Globus pallidus (tissue), 1 donor: ENCODE measurements around the gene SLC7A6.

Source experiments
- DNase-seq: peaks from one replicate; pipeline ENCODE4 v3.0.0-alpha.2; 2015; ENCODE audit warnings: low spot score

SLC7A6 gene

DNA sequence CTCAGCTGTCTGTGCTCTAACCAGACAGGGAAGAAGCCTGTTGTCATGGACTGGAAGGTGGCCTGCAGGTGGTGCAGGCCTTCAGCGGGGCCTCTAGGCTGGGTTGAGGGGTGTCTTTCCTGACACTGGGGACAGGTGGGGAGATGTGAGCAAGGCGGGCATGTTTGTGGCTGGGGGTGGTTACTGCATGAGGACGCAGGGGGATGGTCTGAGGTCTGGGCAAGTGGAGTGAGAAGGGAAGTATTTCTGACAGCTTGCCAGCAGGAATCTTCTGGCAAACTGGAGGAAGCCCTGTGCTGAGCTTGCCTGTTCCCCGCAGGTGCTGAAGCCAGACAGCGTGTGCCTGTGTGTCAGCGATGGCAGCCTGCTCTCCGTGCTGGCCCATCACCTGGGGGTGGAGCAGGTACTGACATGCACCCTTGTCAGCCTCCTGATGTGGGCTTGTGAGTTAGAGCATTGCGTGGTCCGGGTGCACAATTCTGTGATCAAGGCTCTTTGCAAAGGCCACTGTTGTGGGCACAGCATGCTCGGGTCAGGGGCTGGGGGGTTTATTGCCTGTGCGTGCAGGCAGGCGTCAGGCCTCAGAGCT lies 82.7 kb downstream of the SLC7A6 start:
- no peak for DNase-seq

DNA sequence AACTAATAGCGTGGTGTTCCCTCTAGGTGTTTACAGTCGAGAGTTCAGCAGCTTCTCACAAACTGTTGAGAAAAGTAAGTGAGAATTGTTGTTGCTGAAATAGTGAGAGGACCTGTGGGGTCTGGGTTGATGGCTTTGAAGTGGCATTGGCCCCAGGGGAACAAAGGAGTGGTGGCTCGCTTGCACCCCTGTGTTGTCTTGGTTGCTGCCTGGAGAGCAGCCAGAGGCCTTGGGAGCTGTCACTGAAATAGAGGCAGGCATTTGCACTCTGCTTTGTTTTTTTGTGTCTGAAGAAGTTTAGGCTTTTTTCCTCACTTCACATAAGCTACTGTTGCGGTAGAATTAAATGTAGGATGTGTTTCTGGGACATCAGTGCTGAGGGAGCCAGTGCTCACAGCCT lies 83.3 kb downstream of the SLC7A6 start:
- no peak for DNase-seq

DNA sequence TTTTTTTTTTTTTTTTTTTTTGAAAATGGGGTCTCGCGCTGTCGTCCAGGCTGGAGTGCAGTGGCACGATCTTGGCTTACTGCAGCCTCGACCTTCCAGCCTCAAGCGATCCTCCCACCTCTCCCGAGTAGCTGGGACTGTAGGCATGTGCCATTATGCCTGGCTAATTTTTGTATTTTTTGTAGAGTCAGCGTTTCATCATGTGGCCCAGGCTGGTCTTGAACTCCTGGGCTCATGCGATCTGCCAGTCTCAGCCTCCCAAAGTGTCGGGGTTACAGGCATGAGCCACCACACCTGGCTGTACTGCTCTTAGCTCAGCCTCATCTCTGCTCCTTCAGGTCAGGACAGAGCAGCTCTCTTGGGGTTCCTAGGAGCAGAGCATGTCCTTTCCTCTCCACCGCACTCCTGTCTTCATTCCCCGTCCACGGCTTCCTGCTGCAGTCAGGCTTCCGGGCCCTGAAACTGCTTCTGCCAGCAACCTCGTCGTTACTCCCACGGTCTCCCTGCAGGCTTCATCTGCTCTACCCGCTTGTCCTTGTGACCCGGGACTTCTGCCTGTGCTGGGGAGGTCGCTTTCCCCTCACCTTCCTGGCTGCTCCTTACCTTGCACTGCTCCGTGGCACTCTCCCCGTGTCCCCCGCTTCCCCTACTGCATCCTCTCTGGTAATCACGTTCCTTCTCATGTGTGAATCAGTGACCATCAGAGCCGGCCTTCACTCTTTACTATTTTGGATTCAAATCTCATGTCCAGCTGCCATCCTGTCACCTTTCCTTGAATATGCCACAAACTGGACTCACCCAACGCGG lies 84.5 kb downstream of the SLC7A6 start:
- no peak for DNase-seq

DNA sequence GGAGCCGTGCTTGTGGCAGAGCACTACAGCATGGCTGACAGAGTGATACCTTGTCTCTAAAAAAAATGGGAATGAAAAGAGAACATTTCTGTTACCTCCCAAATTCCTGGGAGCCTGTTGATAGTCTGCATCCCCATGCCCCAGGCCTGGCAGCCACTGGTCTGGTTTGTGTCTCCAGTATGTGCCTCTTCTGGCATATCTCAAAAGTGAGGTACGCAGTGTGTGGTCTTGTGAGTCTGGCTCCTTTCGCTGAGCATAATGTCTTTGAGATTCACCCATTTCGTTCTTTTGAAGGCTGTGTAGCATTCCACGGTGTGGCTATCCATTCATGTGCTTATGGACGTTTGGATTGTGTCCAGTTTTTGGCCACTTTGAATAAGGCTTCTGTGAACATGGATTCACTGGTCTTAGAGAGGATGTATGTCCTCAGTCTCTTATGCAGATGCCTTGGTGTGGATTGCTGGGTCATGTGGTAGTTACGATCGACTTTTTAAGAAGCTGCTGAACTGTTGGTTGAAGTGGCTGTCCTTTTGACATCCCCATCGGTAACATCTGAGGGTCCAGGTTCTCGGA lies 85.6 kb downstream of the SLC7A6 start:
- no peak for DNase-seq

DNA sequence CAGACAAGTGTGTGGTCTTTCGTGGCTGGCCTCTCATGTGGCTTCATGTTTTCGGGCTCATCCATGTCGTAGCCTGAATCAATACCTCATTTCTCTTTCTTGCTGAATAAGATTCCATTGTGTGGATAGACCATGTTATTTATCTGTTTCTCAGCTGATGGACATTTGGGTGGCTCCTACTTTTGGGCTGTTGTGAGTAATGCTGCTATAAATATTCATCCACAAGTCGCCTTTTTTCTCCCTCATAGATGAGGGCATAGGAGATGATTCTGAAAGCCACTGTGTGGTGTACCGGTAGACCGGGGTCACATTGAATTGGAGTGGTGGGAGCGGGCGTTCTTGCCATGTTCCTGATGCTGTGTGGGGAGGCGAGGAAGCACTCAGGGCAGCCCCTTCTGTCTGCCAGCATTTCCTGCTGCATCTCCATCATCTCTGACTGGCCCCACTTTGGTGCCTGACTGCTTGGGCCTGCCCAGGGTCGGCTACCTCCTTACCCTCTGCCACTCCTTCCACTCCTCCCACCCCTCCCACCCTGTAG lies 86.6 kb downstream of the SLC7A6 start:
- no peak for DNase-seq
